Measurements from ENCODE around the gene RASL11B.
A peak's percentile ranks its signal among the peaks of the same experiment; 100 is the strongest.

RASL11B gene

DNA sequence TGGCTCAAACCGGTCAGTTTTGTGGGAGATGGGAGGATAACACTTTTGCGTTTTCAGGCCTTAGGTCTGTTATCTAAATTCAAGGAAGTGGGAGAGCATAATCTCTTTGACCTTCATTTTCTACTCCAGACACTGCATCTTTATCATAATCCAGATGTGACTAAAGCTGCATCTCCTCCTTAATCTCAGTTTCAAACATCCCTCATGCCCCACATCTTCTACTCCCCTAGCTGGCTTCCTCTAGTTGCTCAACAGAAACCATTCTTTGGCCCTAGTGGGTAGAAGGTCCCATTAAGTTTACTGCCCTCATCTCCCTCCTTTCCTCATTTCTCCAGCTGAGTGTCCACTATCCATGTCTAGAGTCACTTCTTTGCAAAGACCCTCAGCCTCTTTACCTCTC is 18.8 kb upstream of the RASL11B start:
- DNase-seq (ENCODE audit: low spot score) = no peak

DNA sequence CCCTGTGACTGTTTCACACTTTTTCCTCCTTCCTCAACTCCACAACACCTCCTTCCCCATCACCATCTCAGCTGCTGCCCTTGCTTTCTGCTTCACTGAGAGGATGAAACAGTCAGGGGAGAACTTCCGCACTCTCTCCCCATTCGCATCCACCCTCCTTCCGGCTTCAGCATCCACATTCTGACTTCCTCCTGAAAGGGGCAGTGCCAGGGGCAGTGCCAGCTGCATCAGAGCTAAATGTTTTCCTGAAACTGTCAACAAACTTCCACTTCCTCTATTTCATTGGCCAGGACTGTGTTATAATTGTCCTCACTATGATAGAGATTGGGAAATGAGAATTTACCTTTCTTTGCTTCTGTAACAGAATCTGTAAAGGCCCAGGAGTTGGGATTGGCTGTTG is 18.2 kb upstream of the RASL11B start:
- peak; percentile 85 for DNase-seq (ENCODE audit: low spot score)

DNA sequence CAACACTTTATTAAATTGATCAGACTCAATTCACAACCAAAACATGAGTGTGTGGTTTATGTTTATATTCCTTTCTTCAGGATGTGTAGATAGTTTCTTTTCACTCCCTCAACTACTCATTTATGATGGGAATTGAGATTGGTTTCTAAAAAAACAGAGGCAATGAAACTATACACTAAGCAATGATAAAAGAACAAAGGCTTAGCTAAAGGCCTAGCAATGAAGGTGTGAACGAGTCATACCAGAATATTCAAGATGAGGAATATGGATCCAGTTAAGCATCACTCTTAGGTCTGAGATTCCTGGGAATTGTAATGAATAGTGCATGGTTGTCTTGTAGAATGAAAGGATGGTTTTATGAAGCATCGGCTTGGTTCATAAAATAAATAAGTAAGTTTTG is 17.5 kb upstream of the RASL11B start:
- DNase-seq (ENCODE audit: low spot score) = no peak

DNA sequence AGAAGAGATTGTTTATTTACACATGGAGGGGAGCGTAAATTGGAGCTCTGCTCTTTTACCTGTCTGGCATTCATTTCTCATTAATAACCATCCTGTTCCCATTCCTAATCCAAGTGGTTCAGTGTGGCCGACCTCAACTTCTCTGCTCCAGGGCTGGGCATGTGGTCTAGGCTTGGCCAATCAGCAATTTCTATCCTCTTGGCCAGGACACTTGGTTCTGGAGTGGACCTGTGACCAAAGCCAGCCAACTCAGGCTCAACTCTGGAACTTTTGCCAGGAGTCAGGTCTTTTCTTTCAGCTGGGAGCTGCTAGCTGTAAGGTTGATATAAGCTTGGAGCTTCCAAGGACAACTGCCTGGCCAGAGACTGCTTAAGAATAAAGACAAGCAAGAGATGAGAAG is 15.6 kb upstream of the RASL11B start:
- DNase-seq (ENCODE audit: low spot score) = no peak

DNA sequence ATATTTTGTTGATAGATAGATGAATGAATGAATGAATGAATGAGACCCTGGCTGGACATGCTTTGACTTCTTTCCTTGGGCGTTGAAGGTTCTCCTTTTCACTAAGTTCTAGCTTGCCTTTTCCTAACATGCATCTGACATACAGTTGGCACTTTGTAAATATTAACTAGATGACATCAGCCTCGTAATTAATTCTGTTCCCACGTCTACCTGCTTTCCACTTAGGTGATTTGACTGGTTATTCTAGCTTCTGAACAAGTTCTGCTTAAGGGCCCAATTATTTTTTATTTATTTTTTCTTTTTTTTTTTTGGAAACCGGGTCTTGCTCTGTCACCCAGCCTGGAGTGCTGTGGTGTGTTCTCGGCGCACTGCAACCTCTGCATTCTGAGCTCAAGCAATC is 13.9 kb upstream of the RASL11B start:
- DNase-seq (ENCODE audit: low spot score) = no peak

DNA sequence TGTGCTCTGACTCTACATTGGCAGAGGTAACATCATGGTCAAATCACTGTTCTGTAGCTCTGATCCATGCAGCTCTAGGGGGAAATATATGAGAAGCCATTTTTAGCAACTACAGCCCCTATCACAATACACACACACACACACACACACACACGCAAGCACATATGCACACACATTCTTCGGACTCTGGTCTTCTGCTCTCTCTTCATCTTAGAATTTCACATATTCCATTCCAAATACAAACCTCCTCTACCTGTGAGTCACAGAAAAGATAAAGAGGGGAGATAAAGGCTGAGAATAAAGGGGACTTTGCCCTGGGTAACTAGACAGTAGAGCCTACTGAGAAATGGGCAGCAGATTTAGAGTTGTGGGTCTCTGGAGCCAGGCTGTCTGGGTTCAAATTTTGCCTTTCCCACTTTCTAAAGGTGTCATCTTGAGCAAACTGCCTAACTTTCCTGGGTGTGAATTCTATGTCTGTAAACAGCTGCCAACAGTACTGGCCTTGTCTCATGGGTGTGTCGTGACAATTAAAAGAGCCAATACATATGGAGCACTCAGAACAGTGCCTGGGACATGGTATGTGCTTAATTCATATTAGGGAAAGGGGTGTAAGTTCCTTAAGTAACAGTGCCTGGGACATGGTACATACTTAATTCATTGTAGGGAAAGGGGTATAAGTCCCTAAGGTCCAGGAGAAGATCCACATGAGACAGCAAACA is 11.6 kb upstream of the RASL11B start:
- DNase-seq (ENCODE audit: low spot score) = no peak

DNA sequence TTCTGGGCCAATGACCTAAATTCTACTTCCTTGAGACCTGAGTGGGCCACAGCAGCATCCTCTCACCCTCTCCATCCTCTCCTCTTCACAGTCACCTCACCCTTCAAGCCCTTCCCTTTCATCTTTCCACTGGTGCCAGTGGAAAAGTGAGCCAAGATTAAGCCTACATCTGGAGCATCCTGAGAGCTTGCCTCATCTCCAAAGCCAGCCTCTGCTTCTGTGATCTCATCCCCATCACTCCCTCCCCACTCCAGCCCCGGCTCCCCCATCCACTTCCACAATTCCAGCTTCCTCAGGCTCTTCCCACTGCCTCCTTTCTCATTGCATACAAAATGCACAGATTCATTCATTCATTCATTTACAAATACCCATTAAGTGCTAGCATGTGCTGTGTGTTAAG is 10.1 kb upstream of the RASL11B start:
- DNase-seq (ENCODE audit: low spot score) = no peak

DNA sequence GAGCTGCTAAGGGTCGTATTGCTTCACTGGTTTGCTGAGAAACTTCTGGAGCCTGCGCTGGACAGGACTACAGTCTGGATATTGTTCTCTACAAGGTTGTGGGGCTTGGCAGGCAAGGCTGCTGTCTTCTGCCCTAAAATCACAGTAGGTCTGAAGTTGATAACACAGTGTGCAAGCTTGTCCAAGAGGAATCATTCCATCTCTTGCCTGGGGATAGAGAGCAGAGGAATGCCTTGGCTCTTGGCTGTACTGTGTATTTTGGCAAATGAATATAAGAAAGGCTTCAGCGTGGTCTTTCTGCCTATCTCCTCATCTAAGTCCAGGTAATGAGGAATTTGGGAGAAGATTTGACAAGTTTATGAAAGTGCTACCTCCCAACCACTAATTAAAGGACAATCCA is 9.4 kb upstream of the RASL11B start:
- DNase-seq (ENCODE audit: low spot score) = no peak

DNA sequence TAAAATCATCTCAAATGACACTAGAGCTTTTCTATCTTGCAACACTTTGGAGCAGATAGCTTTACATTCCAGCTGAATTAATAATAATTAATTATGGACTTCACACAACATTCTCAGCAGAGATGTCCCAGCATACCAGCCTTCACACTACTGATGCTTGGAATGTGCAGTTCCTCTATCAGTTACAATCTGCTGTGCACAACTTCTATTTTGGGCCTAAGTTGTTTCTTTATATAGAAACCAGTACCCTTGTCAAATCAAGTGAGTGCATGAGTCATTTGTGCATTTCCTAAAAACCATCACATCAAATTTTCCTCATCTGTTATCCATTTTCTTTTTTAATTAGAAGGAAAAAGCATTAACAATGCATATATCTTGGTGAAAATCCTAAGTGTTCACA is 8.8 kb upstream of the RASL11B start:
- DNase-seq (ENCODE audit: low spot score) = no peak

DNA sequence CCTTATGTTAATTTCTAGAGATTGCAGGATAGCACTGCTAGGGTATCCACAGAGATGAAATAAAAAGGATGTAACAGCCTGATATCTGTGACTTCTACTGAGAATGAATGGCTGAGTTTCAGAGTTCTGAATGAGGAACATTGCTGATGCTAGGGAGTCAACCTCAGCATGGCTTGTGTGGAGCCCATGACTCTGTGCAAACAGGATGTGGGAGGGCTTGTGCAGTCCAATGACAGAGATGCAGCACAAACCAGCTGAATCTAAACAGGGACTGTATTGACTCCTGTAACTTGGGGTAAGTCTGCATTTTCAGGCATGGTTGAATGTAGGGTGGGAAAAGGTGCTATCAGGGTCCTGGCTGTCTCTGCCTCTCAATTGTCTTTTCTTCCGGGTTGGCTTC is 5.3 kb upstream of the RASL11B start:
- no peak for DNase-seq (ENCODE audit: low spot score)

DNA sequence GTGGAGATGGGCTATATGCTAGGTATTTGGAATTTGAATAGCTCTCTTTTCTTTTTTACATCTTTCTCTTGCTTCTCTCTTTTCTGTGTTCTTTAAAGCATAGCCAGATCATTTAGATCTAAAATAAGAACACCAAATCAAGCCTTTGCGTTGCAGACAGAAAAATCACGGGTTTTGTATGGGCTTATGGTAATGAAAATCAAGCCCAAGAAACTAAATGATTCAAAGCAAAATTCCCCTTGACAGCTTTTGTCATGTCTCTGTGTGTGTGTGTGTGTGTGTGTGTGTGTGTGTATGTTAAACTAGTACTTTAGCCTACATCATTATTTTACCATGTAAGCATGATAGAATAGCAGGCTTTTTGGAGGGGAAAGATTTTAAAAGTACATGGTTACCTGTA is 1.8 kb upstream of the RASL11B start:
- DNase-seq (ENCODE audit: low spot score) = no peak

DNA sequence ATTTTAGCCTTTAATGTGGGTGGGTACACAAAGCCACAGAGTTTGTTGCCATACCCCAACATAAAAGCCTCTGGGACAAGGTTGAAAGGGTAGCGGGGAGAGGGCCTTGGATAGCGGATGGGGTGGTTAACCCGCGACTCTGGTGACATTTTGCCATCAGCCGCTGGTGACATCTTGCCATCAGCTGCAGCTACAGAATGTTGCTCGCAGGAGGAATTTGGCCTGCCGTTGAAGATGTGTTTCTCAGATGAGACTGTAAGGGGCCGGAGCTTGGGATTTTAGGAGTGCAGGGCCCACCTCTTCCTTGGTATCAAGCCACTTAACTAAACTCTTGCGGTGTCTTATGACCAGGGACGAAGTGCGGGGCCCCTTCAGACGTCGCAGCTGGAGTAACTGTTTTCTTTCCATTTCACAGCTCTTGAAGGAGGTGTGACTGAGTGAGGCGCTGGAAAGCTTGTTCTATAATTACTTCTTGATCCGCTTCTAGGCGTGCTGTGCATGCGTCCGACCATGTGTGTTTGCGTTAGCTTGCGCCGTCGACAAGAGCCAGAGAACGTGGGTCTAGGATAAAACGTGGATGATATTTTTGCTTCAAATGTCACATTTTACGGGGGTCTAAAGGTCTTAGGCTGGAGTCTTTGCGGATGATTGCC is 820 bp upstream of the RASL11B start:
- DNase-seq (ENCODE audit: low spot score) = no peak

DNA sequence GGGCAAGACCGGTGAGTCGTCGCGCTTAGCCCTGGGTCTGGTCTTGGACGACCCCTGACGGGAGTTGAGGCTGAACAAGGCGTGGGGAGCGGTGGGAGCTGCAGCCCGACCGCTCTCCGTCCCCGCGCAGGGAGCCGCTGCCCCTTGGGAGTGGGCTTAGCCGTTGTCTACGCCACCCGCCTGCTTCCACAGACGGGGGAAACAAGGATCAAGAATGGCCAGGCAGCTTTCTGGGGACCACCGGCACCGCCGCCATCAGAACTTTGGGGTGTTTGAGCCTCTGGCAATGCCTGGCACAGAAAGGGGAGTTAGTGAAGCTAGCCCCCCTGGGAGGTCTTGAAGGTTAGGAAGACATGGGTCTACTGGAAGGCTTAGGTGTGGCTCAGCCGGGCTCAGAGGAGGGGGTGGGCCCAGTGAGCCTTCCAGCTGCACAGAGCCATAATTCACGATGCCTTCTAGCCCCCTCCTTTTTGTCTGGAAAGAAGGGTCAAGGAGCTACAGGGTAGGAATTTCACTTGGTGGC is 583 bp downstream of the RASL11B start:
- no peak for DNase-seq (ENCODE audit: low spot score)

DNA sequence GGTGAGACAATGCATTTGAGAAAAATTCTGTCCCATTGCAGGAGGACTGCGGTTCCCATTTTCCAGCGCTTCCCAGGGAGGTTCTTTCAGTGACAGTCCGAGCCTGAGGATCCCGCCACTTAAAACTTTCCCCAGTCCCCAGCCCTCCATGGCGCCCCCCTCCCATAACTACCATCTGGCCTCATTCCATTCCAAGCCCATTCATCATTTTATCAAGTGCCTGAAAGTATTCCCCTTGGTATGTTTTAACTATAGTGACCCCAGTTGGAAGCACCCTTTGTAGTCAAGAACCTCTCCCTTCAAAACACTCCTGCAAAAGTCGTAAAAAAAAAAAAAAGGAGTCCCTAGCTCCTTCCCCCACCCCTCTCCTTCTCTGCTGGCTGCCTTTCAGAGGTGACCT is 1.2 kb downstream of the RASL11B start:
- no peak for DNase-seq (ENCODE audit: low spot score)

DNA sequence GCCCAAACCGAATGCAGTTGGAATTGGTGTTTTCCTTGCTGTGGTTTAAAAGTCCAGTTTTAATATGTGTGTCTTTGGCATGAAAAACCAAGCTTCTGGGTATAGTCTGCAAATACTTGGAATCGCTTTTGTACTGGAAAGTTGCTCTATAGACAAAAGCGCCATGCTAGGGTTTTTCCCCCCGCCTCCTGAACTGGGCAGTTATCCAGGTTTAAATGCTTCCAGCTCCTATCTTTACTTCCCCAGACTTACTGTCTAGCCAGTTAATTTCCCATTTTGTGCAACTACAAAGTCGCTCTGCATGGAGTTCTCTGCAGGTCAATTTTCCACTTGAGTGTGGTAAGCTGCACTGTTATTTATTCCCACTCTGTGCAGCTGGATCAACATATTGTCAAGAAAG is 2.7 kb downstream of the RASL11B start:
- DNase-seq (ENCODE audit: low spot score) = no peak

DNA sequence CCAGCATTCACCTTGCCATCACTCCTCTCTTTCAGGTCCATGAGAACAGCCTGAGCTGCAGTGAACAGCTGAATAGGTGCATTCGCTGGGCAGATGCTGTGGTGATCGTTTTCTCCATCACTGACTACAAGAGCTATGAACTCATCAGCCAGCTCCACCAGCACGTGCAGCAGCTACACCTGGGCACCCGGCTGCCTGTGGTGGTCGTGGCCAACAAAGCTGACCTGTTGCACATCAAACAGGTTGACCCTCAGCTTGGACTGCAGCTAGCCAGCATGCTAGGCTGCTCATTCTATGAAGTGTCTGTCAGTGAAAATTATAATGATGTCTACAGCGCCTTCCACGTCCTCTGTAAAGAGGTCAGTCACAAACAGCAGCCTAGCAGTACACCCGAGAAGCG is 3.2 kb downstream of the RASL11B start:
- DNase-seq (ENCODE audit: low spot score) = no peak

DNA sequence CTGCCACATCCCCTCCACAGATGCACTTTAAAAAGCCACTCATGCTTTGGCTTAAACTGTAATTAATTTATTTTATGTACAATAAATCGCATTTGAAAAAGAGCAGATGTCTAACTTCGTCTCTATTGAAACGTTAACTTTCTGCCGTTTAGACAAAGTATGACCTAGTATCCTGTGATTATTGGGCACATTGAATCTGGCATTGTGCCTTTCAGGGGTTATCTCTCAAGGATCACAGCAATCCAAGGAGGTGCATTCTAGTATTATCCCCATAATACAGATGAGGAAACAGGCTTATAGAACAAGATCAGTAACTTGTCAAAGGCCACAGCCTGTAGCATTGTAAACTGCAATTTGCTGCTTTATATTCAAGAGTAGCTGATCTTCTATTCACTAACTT is 4.6 kb downstream of the RASL11B start:
- DNase-seq (ENCODE audit: low spot score) = no peak

DNA sequence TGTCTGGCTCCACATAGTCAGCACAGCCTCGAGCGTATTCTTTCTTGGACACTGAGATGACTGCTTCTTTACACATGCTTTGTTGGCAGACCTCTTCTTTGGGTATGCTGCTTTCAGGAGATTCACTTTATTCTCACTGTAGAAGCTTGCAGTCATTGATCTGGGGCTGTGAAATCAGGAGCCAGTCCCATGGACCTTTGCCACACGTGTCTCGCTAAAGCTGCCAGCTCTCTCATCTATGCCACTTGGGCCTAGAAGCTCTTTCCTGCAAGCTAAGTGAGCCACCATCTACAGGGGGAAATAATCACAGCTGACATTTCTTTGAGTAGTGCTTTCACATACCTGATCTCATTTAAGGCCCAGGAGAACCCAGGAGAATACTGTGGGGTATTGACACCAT is 5.0 kb downstream of the RASL11B start:
- DNase-seq (ENCODE audit: low spot score) = no peak

DNA sequence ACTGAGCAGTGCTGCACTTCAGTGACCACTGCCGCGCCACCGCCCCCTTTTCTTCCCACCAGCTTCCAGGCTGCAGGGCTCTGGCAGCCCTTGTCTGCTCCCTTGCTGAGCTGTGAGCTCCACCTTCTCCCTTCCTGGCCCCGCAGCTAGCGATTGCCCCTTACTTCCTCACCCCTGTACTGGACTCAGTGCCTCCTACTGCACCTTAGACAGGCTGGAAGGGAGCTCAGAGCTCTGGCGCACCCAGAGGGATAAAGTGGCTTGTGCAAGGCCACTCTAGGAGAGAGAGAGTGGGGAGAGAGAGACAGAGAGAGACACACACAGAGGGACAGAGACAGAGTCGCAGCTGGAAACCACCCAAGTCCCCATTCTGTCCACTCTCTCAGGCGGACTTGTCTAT is 6.0 kb downstream of the RASL11B start:
- DNase-seq (ENCODE audit: low spot score) = peak; percentile 75

DNA sequence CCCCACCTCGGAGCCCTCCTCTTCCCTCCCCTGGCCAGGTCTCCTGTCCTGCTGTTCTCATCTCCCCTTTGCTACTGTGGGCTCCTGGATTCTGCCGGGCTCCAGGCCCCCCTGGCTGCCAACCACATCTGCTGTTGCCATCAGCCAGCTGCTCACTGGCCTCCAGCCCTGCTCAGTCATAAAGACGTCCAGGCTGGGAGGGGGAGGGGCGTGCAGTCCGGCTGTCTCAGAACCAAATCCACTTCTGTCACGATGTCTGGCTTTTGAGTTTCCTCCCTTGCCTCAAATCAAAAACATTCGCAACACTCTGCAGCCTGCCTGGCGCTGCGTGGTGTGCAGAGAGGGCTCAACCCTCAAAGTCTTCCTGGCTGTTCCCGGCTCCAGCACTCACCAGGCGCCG is 7.1 kb downstream of the RASL11B start:
- peak; percentile 58 for DNase-seq (ENCODE audit: low spot score)

DNA sequence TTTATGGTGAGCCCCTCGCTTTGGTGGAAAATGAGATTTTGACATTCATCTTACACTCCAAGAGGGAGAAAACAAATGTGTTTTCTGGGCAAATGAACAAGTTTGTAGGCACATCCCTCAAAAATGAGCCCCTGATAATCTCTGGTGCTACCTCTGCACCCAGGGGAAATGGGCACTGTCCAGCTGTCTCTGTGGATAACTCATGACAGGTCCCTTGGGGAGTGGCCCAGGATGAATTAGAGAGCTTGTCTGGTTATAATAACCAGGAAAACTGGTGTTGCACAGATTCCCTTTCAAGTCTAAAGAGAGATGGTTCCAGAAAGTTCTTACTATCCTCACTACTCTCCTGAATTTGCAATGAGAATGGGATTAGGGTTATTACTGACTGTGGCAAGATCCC is 7.5 kb downstream of the RASL11B start:
- no peak for DNase-seq (ENCODE audit: low spot score)

DNA sequence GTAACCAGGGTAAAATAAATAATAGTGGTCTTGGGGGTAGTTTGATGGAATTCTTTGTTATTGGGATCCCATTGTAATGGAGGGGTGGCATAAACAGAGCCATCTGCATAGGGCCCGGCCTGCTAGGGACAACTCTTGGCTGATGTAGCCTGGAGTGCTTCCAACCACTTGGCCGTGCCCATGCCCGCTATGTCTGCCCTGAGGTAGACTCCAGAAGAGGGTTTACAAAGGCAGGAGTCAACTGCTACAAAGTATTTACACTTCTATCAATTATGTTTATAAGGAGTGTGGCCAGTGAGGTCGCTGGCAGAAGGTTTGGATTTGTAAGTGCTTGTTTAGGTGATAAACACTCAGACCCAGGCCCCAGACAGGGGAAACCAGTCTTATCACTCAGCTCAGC is 8.1 kb downstream of the RASL11B start:
- no peak for DNase-seq (ENCODE audit: low spot score)

DNA sequence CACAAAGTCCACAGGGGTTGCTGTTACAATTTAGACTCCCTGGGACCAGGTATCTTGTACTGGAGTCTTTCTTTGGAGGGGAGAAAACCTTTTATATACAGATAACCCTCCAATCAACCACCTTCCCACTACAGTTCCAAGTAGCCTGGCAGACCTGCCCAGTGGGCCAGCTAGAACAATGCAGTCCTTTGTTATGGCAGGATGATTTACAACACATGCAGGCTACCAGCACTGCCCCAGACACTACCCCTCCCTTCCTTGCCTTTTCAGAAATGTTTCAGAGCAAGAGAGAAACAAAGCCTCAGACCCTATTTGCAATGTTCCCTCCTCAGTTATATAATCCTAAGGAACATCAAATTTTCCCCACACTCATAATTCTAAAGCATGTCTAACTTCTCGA is 11.1 kb downstream of the RASL11B start:
- DNase-seq (ENCODE audit: low spot score) = peak; percentile 67

DNA sequence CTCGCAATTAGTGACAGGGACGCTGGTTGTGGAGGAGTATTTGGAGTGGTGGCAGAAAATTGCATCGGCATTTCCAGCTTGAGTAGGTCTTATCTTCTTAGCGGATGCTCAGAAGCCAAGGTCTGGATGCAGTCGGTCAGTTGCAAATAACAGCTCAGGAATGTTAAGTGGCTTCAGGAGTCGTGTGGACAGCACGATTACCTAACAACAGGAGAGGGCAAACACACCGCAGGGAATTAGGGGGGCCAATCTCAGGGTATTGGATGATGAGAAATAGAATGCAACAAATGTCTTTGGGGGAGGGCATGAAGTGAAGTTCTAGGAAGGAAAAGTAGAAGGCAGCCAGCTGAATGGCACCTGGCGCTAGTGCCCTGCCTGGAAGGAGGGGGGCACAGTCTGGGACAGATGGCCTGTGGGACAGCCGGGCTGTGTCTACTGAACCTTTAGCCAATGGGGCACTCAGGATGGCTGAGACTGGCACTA is 11.8 kb downstream of the RASL11B start:
- no peak for DNase-seq (ENCODE audit: low spot score)
